ENCODE data around the gene IRX5.

Gene IRX5

GRCh38 chr16:54931120-54932014 is 702 bp downstream of the IRX5 start:
- in situ Hi-C loops (cut with HindIII; ENCODE audit: low pct_ligation_motif_present, low sequenced_read_pairs), result loop anchor here (25.0 kb wide), 1 partner anchor 644 kb away; the partner anchor contains the start of gene IRX3
- Histone ChIP-seq H3K36me3 (replicated peaks) (no peaks in the 10 kb centered on the region), H3K27ac (no peak overlapping the region), H3K27me3 (replicated peaks) (peaks cover 44% of the 10 kb centered on the region), H3K4me3 (ENCODE audit: low read depth, low read length) (peak overlapping the region; percentile 68)
- no peak for DNase-seq
- TF ChIP-seq, protein P1, sequence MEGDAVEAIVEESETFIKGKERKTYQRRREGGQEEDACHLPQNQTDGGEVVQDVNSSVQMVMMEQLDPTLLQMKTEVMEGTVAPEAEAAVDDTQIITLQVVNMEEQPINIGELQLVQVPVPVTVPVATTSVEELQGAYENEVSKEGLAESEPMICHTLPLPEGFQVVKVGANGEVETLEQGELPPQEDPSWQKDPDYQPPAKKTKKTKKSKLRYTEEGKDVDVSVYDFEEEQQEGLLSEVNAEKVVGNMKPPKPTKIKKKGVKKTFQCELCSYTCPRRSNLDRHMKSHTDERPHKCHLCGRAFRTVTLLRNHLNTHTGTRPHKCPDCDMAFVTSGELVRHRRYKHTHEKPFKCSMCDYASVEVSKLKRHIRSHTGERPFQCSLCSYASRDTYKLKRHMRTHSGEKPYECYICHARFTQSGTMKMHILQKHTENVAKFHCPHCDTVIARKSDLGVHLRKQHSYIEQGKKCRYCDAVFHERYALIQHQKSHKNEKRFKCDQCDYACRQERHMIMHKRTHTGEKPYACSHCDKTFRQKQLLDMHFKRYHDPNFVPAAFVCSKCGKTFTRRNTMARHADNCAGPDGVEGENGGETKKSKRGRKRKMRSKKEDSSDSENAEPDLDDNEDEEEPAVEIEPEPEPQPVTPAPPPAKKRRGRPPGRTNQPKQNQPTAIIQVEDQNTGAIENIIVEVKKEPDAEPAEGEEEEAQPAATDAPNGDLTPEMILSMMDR (IDR thresholded peaks at IDR 0.05; ENCODE audit: low read depth, low read length, missing control alignments), result peak; percentile 1

- in situ Hi-C loops (cut with HindIII; ENCODE audit: low pct_ligation_motif_present, low sequenced_read_pairs), result loop anchor here (25.0 kb wide), 1 partner anchor 645 kb away; the partner anchor contains the start of gene IRX3
- TF ChIP-seq, protein P1 (IDR thresholded peaks at IDR 0.05; ENCODE audit: low read depth, low read length, missing control alignments), result no peak
- no peak for DNase-seq
- H3K27ac ChIP-seq, result no peak overlapping the region
- H3K4me3 ChIP-seq (ENCODE audit: low read depth, low read length), result peak overlapping the region; percentile 17
- no peaks in the 10 kb centered on the region for H3K36me3 ChIP-seq (replicated peaks)
- H3K27me3 ChIP-seq (replicated peaks), result peaks cover 52% of the 10 kb centered on the region
Measured at GRCh38 chr16:54932021-54932660, 1.5 kb downstream of the IRX5 start.

- Histone ChIP-seq H3K4me3 (ENCODE audit: low read depth, low read length) (no peak overlapping the region), H3K27me3 (replicated peaks) (peaks cover 59% of the 10 kb centered on the region)
- in situ Hi-C loops (cut with HindIII; ENCODE audit: low pct_ligation_motif_present, low sequenced_read_pairs), result loop anchor here (25.0 kb wide), 1 partner anchor 645 kb away; the partner anchor contains the start of gene IRX3
Measured at GRCh38 chr16:54932737-54933254, 2.1 kb downstream of the IRX5 start.

GRCh38 chr16:54933281-54934011 is 2.8 kb downstream of the IRX5 start:
- Histone ChIP-seq H3K27ac (no peak overlapping the region), H3K36me3 (replicated peaks) (no peaks in the 10 kb centered on the region), H3K4me3 (ENCODE audit: low read depth, low read length) (no peak overlapping the region), H3K27me3 (replicated peaks) (peaks cover 65% of the 10 kb centered on the region)
- TF ChIP-seq, protein P1 (IDR thresholded peaks at IDR 0.05; ENCODE audit: low read depth, low read length, missing control alignments), result no peak
- no peak for DNase-seq
- in situ Hi-C loops (cut with HindIII; ENCODE audit: low pct_ligation_motif_present, low sequenced_read_pairs), result loop anchor here (25.0 kb wide), 1 partner anchor 646 kb away; the partner anchor contains the start of gene IRX3

More at GRCh38 chr16:54932737-54933254, 2.1 kb downstream of the IRX5 start:
- TF ChIP-seq, protein P1 (IDR thresholded peaks at IDR 0.05; ENCODE audit: low read depth, low read length, missing control alignments), result no peak
- H3K36me3 ChIP-seq (replicated peaks), result no peaks in the 10 kb centered on the region
- no peak overlapping the region for H3K27ac ChIP-seq
- DNase-seq, result no peak

- no peak for DNase-seq
- Histone ChIP-seq H3K27ac (no peak overlapping the region), H3K27me3 (replicated peaks) (peaks cover 77% of the 10 kb centered on the region), H3K4me3 (ENCODE audit: low read depth, low read length) (no peak overlapping the region), H3K36me3 (replicated peaks) (no peaks in the 10 kb centered on the region)
- TF ChIP-seq, protein P1 (IDR thresholded peaks at IDR 0.05; ENCODE audit: low read depth, low read length, missing control alignments), result no peak
- in situ Hi-C loops (cut with HindIII; ENCODE audit: low pct_ligation_motif_present, low sequenced_read_pairs), result loop anchor here (25.0 kb wide), 1 partner anchor 647 kb away; the partner anchor contains the start of gene IRX3
Measured at GRCh38 chr16:54934481-54935265, 4.0 kb downstream of the IRX5 start.

All from brain microvascular endothelial cell (primary cell).